Uterus (tissue), 2 donors: ENCODE results near the gene SYNJ2.

Experiments
- CTCF ChIP-seq, 4 experiments: fragments of 200-600 bp in 2 of 4; fragments of 450-650 bp in 2 of 4; sonication (generic) in 2 of 4; IDR thresholded peaks; one replicate each; pipeline ENCODE4 v1.5.1; 2016 to 2019; ENCODE audit warnings: antibody characterized with exemption in 4 of 4, mild to moderate bottlenecking in 2 of 4, moderate library complexity in 1 of 4
- POLR2A ChIP-seq, 2 donors: fragments of 450-650 bp; IDR thresholded peaks; one replicate each; pipeline ENCODE4 v1.6.1; 2016; ENCODE audit warnings: antibody characterized with exemption in 2 of 2, mild to moderate bottlenecking in 1 of 2, moderate library complexity in 1 of 2

GRCh38 chr6:158061361-158061708, 79.7 kb downstream of the SYNJ2 start:
- TF ChIP-seq CTCF (IDR thresholded peaks at IDR 0.05) (no peak), POLR2A (IDR thresholded peaks at IDR 0.05) (no peak)
